NCI-H1436 treated with DMSO at 0.1 percent for 48 hours (cell line): ENCODE results near the gene LMAN2.
"Not testable (repeated sequence)": the region's sequence is repeated elsewhere in the genome, so short reads cannot be mapped to it uniquely, and the experiment has no call there.

Source experiments
- DNase-seq: peaks from one replicate; lab custom pipeline; 2025; lab: John Stamatoyannopoulos, UW

LMAN2 gene

DNA sequence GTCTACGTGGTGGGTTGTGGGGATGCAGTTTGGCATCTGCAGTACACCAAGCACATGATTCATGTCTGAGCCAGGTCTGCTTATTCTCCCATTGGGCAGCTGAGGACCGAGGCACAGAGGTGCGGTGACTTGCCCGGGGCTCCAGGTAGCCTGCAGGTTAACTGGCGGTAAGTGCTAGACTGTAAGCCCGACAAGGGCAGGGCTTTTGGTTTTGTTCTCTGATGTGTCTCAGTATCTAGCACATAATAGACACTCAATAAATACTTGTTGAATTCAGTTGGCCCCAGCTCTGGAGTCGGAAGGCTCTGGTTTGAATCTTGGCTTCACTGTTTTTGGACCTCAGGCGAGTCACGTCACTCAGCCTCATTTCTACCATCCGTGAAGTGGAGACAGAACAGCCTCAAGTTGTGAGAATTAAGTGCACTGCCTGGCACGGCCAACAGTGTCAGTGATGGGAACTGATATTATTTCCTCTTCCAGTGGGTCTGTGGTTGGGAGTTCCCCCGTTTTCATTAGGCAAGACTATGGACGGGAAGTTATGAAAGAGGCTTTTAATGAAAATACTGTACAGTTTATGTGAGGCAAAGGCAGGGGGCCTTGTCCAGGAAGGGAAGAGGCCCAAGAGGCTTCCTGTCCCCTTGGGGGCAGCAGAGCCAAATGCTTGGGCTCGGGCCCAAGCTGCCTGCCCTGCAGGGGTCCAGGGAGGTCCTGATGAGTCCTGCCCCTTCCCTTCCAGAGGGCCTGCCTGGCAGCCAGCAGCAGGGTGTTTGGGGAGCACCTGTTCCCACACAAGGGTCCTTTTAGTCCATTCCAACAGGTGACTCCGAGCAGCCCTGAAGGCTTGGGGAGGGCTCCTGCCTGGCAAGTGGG, 44.6 kb downstream of the LMAN2 start:
- no peak for DNase-seq

DNA sequence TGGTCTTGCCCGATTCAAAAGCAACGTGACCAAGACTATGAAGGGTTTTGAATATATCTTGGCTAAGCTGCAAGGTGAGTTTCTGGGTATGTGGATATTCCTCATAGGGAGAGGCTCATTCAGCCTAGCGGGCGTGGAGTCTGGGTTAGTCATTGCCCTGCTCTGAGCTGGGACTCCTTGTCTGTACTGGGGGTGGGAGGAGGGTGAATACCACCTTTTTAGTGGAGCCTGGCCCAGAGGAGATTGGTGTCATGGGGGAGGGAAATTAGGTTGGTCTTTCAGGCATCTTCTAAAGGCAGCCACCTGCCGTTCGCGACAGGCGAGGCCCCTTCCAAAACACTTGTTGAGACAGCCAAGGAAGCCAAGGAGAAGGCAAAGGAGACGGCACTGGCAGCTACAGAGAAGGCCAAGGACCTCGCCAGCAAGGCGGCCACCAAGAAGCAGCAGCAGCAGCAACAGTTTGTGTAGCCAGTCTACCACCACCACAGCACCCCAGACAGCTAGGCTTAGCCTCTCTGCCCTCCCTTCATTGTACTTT, 45.3 kb downstream of the LMAN2 start:
- not testable (repeated sequence) for DNase-seq

DNA sequence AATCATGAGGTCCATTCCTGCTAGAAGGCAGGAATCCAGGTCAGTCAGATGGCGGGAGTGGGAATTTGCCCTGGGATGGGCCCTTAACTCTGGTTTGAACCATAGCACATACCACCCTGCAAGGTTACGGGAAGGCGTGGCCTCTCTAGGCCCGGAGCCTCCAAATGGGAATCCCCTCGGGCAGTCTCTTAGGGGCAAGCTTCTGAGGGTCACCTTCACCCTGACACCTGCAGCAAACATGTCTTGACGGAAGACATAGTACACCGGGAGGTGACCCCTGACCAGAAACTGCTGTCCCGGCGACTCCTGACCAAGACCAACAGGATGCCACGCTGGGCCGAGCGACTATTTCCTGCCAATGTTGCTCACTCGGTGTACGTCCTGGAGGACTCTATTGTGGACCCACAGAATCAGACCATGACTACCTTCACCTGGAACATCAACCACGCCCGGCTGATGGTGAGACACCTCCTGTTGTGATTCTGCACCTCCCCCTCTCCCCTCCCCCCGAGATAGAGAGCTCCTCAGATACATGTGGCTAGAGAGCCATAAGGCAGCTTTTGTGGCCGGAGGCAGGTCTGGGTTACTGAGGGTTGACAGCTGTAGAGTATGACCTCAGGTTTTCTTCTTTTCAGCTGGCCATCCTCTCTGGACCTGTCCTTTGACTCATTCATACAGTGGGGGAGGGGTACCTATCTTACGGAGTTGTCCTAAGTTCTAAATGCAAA, 46.9 kb downstream of the LMAN2 start:
- DNase-seq = no peak

DNA sequence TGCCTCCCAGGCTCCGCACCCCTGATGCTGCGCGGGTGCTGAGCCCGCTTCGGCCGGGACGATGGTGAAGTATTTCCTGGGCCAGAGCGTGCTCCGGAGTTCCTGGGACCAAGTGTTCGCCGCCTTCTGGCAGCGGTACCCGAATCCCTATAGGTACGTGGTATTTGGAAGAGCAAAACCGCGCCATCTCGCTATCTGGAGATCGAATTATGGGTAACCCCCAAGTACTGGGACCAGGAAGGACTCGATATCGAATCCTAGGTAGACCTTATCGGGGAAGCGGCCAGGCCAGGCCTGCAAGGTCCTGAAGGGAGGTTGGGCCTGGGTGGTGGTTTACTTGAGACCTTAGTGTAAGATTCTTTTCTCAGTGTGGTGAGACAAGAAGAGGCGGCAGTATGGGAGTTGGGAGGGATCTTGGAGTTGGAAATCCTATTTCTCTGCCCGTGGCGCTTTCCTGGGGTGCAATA, 47.5 kb downstream of the LMAN2 start:
- no peak for DNase-seq

DNA sequence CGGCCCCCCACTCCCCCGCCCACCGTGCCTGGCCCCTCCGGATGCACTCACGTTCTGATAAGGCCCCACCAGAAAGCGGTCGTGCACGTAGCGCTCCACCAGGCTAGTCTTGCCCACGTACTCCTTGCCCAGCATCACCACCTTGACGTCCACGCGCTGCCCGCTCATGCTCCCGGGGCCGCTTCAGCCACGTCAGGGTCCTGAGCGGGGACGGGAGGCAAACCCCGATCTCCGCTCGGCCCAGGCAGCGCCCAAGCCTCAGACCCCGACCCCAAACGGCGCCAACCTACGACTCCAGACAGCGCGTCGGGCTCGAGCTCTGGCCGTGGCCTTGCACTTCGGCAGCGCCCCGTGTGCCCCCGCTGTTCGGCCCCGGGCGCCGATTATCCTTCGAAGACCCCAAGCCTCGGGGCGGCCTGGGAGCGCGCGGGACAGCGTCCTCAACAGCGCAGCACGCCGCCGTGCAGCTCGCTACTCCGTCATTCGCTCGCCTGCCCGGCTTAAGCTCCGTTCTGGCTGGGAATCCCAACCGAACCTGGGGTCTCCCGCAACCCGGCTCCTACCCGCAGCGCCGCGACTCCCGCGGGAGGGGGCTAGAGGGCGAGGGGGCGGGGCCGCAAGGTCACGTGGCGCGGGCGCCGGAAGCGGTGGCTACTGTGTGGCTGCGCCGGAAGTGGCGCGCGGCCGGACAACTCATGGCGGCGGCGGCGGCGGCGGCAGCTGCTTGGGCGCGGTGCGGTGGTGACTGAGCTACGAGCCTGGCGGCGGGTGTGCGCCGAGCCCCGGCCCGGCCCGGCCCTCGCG, 48.1 kb downstream of the LMAN2 start, which contains the start of the genes PRELID1 and RAB24:
TSS of gene PRELID1 (plus strand) at position 679 of the 804 bp plus-strand sequence. CDS start 187 bp downstream, outside the sequence.
TSS of gene RAB24 (minus strand) at position 599 of the 804 bp plus-strand sequence. CDS start at position 168, 431 bp downstream.
- DNase-seq = no peak

DNA sequence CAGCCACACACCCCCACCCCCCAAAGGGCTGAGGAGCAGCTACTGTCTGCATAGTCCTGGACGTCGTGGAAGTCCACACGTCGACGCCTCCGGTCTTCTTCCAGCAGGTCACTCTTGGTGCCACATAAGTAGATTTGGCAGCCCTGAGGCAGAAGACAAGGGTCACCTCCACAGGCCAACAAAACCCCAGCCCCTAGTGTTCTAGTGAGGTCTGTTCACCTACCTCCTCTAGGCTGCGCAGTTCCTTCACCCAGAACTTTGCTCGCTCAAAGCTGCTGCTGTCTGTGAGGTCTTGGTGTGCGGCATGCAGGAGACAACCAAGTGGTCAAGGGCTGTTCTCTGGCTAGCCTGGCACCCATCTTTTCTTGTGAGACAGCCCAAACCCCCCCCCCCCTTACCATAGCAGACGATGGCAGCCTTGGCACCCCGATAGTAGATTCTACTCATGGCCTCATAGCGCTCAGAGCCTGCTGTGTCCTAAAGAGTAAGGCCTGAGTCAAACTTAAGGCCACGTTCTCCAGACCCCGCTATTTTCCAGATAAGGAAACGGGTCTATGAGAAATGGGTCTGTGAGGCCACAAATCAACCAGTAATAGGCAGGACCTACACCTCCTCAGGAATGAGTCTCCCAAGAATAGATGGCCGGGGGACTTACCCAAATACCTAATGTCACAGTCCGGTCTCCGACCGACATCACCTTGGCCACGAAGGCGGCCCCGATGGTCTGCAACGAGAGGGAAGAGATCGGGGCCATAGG, 48.9 kb downstream of the LMAN2 start:
- DNase-seq = no peak

DNA sequence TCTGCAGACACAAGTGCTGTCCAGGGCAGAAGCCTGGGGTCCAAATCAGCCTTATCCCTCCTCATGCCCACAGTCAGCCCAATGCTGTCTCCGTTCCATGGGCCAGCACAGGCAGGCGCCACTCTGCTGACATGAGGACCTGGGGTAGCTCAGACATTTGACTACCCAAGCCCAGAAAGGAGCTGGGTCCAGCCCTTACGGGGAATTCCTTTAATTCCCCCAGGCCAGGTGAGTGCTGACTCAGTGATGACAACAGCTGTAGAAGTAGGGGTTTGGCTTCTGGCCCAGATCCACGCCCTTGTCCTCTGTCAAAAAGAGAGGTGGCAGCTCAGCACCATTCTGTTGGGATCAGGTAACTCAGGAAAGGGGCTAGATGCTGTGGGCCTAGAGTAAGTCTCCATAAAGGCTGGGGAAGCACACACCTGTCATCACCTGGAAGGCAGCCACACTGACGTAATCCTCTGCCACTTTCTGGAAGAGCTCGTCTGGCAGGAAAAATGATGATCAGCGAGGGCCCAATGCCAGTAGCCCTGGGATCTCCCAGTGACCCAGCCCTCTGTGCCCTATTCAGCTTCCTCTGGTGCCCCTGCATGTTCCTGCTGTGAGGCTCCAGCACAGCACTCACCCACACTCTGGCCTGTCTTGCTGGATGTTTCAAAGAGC, 49.8 kb downstream of the LMAN2 start:
- no peak for DNase-seq

DNA sequence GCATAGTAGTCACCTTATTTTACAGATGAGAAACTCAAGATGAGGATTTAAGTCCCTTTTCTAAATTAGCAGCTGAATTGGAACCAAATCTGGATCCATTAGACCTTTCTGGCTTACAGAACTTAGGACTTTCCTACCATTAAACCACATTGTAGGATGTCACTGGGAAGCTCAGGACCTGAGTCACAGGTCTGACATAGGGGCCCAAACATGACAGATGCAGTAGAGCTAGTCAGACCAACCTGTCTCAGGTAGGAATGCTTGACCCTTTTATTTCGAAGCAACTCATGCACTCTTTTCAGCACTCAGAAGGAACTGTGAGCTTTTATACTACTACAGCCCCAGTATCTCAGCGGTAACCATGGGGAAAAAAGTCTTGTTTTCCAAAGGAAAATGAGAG, 50.5 kb downstream of the LMAN2 start:
- no peak for DNase-seq

DNA sequence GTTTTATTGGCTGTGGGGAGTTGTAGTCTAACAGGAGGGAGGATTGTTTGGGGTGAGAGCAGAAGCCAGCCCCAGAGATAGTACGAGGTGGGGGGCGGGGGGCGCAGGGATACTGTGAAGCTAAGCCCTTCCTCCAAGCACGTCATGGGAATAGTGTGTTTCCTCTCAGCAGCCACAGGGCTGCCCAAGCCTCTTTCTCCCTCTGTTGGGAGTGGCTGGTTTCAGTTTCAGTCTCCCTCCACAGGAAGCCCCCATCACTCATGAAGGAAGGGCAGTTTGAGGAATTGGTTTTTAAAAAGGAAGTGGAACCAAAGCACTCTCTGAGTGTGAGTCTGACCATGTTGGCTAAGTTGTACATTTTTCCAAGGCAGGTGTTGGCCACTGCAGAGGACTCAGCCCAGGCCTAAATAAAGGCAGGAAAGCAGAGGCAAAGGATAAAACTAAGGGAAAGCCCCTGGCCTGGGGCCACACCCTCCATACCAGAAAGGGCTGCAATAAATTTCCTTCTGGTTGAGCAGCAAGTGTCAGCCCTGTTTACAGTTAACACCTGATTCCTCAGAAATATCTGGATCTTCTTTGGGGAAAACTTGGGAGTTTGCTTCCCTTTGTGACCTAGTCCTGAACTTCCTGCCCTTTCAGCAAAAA, 51.1 kb downstream of the LMAN2 start:
- no peak for DNase-seq

DNA sequence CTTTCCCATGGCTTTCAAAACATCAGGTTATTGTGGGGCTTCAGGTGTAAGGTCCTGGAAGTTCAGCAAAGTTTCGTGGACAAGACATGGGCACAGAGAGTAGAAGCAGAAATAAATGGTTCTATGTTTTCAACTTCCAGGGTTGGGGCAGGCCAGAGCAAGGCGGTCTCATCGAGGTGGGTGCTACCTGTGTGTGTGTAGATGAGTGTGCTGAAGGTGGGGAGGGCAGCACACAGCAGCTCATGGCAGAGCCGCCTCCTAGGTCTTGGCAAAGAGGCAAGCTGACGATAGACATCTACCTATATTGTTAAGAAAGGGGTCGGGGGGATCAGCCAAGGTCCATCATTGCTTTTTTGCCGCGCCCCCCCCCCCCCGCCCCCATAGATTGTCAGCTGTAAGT, 51.8 kb downstream of the LMAN2 start:
- DNase-seq = no peak

DNA sequence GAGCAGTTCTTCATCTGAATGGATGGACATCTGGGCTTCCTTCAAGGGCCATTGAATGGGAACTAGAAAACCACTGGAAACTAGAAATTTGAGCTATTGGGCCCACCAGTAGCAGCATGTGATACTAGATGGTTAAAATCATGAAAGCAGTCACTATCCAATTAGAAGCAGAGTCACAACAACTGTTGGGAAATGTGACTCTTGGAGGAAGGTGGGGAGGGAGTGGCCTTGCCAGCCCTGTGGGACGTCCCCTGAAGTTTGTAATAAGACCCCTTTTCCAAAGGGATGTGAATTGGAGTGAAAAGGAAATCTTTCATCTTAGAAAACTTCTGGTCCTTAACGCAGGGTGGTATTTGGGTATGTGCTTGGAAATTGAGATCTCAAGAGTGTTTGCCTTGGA, 53.5 kb downstream of the LMAN2 start:
- DNase-seq = no peak

DNA sequence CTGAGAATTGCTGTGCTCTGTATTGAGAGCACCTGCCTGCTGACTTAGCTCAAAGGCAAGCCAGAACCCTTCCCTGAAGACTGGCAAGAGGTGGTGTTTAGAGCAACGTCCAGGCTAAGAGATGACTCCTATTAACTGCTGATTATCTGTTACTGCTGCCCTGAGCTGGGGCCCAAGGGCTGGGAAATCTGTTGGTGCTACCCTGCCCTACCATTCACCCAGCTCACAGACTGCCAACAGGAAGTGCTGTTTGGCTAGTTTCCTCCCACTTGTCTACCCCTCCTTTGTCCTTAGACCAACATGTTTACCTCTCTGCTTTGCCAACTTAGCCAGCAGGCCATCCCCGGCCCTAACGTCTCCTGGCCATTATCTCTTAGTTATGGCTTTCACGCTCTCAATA, 54.9 kb downstream of the LMAN2 start:
- no peak for DNase-seq

DNA sequence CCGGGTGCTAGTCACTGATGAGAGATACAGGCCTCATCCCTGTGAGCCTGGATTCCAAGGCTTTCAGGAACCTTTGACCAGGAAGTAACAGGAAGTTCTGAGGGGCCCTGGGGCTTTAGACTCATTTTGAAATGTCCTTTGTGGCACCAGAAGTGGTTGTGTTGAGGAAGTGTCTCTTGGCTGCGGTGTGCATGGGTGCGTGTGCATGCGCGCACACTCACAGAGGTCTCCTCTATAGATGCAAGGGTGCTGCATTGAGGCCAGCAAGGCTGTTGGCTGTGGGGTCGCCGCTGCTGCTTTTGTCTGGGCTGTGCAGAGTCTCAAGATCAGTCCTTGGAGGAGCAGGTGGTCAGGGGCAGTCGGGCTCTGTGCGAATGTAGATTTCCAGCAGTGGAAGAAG, 55.5 kb downstream of the LMAN2 start:
- no peak for DNase-seq

DNA sequence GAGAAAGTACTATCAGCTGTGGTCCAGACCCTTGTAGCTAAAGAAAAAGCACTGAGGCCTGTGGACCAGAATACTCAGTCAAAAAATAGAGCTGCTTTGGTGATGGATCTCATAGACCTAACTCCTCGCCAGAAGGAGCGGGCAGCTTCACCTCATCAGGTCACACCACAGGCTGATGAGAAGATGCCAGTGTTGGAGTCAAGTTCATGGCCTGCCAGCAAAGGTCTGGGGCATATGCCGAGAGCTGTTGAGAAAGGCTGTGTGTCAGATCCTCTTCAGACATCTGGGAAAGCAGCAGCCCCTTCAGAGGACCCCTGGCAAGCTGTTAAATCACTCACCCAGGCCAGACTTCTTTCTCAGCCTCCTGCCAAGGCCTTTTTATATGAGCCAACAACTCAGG, 56.8 kb downstream of the LMAN2 start:
- no peak for DNase-seq

DNA sequence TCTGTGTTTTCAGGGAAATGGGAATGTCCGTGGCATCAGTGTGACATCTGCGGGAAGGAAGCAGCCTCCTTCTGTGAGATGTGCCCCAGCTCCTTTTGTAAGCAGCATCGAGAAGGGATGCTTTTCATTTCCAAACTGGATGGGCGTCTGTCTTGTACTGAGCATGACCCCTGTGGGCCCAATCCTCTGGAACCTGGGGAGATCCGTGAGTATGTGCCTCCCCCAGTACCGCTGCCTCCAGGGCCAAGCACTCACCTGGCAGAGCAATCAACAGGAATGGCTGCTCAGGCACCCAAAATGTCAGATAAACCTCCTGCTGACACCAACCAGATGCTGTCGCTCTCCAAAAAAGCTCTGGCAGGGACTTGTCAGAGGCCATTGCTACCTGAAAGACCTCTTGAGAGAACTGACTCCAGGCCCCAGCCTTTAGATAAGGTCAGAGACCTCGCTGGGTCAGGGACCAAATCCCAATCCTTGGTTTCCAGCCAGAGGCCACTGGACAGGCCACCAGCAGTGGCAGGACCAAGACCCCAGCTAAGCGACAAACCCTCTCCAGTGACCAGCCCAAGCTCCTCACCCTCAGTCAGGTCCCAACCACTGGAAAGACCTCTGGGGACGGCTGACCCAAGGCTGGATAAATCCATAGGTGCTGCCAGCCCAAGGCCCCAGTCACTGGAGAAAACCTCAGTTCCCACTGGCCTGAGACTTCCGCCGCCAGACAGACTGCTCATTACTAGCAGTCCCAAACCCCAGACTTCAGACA, 57.5 kb downstream of the LMAN2 start:
- no peak for DNase-seq

DNA sequence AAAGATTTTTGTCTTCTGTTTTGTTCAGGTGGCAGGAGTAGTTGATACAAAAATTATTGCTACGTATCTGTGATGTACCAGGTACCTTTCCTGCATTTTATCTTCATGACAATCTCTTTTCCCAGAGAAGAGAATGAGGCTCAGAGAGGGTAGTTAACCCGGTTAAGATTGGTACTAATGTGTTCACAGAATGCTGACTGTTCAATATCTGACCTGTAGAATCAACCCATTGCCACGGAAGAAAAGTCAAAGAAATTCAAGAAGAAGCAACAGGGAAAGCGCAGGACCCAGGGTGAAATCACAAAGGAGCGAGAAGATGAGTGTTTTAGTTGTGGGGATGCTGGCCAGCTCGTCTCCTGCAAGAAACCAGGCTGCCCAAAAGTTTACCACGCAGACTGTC, 59.7 kb downstream of the LMAN2 start:
- DNase-seq = no peak

DNA sequence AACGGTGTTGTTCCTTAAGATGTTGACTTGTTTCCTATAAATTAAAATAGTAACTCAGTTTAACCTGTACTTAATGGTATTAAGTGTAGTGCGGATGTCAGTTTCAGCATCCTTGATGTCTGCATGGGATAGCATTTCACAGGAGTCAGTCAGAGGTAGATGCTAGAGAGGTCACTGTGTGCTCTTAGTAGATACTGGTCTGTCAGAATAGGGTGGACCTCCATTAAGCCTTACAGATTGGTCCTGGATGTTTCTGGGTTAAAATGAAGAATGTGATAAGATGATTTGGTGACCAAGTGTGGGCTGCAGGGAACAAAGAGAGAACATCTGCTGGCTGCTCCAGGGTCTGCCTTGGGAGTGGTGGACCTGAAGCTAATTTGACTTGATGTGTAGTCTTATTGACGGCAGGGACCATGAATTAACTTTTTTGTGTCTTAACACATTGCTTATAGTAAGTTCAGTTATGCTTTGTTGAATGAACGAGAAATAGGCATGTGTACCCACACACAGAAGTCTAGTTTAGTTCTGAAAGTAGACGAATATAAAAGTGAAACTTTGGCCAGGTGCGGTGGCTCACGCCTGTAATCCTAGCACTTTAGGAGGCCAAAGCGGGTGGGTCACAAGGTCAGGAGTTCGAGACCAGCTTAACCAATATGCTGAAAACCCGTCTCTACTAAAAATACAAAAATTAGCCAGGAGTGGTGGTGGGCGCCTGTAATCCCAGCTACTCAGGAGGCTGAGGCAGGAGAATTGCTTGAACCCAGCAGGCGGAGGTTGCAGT, 60.5 kb downstream of the LMAN2 start:
- no peak for DNase-seq

DNA sequence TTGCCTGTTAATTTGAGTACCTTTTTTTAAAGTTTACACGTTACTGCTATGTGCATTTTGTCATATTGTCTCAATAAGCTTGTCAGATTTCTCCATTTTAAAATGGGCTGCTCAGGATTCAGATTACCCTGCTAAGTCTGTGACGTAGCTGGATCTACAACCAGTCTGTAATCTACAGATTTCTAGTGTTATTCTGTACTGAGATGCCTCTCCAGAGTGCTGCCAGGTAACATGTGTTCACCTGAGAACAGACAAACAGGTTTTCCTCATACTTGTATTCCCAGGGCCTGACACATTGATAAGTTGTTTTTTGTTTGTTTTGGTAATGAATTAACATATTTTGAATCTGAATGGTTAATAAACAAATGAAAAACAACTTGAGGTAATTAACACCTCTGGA, 63.3 kb downstream of the LMAN2 start:
- no peak for DNase-seq
